GM06990 (cell line): ENCODE data around the gene LRRC10B.
A peak's percentile ranks its signal among the peaks of the same experiment; 100 is the strongest.
"Not testable (repeated sequence)": the region's sequence is repeated elsewhere in the genome, so short reads cannot be mapped to it uniquely, and the experiment has no call there.

Experiments
- DNase-seq: peaks from one replicate; pipeline ENCODE4 v3.0.0-alpha.2; 2011; ENCODE audit not compliant: insufficient read length; ENCODE audit errors: extremely low read depth
- H3K27me3 ChIP-seq: replicated peaks from 2 replicates; pipeline ENCODE4 v1.6.0; 2011; ENCODE audit warnings: low read length; ENCODE audit not compliant: control insufficient read depth, insufficient read depth
- H3K36me3 ChIP-seq: 2 replicates; pipeline ENCODE4 v1.5.1; 2011; ENCODE audit warnings: low read length; ENCODE audit not compliant: control insufficient read depth, insufficient read depth
- H3K4me3 ChIP-seq: replicated peaks from 2 replicates; pipeline ENCODE4 v1.5.1; 2011; ENCODE audit warnings: low read depth, mild to moderate bottlenecking, control low read depth, low read length
- TF ChIP-seq, protein P1 (sequence below): IDR thresholded peaks from 2 replicates; pipeline ENCODE4 v1.5.1; 2011; ENCODE audit warnings: low read length, control low read depth, mild to moderate bottlenecking, inconsistent platforms; ENCODE audit not compliant: insufficient read depth, poor library complexity, severe bottlenecking

LRRC10B gene

DNA sequence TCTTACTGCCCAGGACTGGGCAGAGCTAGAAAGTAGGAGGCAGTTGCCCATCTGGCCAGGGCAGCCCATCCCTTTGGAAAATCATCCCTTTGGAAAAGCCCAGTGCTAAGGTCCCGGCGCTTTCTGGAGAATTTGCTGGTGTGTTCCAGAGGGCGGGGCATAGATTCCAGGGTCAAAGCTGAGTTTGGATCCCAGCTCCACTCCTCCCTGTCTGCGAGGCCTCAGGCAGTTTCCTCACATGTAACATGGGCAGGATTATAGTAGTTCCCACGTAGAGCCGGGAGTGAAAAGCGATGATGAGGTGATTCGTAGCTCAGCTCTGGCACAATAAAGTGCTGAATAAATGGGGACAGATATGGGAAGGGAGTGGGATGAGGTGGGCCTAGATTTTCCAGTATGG is 31.4 kb upstream of the LRRC10B start:
- TF ChIP-seq, protein P1, sequence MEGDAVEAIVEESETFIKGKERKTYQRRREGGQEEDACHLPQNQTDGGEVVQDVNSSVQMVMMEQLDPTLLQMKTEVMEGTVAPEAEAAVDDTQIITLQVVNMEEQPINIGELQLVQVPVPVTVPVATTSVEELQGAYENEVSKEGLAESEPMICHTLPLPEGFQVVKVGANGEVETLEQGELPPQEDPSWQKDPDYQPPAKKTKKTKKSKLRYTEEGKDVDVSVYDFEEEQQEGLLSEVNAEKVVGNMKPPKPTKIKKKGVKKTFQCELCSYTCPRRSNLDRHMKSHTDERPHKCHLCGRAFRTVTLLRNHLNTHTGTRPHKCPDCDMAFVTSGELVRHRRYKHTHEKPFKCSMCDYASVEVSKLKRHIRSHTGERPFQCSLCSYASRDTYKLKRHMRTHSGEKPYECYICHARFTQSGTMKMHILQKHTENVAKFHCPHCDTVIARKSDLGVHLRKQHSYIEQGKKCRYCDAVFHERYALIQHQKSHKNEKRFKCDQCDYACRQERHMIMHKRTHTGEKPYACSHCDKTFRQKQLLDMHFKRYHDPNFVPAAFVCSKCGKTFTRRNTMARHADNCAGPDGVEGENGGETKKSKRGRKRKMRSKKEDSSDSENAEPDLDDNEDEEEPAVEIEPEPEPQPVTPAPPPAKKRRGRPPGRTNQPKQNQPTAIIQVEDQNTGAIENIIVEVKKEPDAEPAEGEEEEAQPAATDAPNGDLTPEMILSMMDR: no peak
- no peaks in the 10 kb centered on the region for H3K27me3 ChIP-seq
- H3K4me3 ChIP-seq: no peak overlapping the region
- no peaks in the 10 kb centered on the region; the same call in 1 of the 2 replicates for H3K36me3 ChIP-seq
- no peak for DNase-seq

GRCh38 chr11:61477727-61478148 is 30.8 kb upstream of the LRRC10B start:
- DNase-seq: peak; percentile 32
- no peaks in the 10 kb centered on the region for H3K27me3 ChIP-seq
- TF ChIP-seq, protein P1: peak; percentile 91
- H3K4me3 ChIP-seq: no peak overlapping the region
- H3K36me3 ChIP-seq: no peaks in the 10 kb centered on the region; the same call in 1 of the 2 replicates

DNA sequence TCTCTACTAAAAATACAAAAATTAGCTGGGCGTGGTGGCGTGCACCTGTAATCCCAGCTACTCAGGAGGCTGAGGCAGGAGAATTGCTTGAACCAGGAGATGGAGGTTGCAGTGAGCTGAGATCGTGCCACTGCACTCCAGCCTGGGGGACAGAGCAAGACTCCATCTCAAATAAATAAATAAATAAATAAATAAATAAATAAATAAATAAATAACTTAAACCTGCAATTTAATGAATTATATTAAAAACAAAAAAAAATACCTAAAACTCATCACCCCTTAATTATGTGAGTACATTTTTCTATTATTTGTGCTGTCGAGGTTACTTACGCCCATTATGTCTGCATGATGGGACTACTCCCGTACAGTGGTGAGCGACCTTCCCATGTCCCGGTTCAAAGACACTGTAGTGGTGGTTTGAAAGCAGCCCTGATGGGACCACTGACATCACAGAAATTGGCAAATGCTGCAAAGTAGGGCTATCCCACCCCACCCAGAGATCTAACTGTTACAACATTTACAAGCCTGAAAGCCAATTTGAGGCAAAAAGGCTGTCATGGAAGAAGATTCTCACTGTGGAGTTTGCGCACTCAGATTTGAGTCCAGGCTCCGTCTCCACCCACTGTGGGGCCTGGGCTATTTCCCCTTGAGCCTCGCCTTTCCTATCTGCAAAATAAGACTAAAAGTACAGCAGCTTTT is 29.0 kb upstream of the LRRC10B start:
- not testable (repeated sequence) for H3K27me3 ChIP-seq, H3K4me3 ChIP-seq, H3K36me3 ChIP-seq, DNase-seq

DNA sequence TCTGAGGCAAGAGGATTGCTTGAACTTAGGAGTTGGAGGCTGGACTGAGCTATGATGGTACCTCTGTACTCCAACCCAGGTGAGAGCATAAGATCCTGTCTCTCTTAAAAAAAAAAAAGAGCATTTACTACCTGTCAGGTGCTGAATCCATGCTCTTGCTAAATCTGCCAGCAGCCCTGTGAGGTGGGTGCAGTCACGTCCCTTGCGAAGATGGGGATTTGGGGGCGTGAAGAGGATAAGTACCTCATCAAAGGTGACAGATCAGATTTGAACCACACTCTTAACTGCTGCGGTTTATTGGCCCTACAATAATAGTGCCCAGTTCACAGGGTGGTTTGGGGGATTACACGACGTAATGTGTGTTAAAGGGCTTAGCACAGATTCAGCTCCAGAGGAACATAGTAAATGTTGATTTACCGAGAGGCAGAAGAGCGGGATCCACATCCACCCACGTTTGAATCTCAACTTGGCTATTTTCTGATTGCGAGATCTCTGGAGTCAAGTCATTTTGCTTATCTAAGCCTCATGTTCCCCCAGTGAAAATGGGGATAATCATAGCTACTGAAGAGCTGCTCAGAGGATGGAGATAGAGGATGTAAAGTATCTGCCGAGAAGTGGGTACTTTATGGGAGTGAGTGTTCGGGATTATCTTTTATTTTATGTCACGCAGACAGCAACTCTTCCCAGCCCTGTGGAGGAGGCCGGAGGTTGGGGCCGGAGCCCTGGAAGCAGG is 28.1 kb upstream of the LRRC10B start:
- Histone ChIP-seq H3K4me3 (no peak overlapping the region), H3K36me3 (no peaks in the 10 kb centered on the region), H3K27me3 (no peaks in the 10 kb centered on the region)
- TF ChIP-seq, protein P1: no peak
- no peak for DNase-seq

DNA sequence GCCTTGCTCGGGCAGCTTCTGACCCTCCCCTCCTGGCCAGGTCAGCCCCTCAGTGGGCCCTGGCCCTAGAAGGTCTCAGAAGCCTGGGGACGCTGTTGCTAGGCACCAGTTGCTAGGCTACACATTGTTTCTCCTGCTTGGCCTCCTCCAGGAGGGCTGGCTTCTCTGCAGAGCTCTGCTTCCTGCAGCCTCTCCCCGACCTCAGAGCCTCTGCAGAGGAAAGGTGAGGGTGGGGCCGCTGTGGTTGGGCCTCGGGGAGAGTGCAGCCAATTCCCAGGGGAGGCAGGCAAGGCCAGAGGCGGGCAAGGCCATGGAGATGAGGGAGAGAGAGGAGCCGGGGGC is 27.6 kb upstream of the LRRC10B start:
- Histone ChIP-seq H3K36me3 (no peaks in the 10 kb centered on the region), H3K4me3 (no peak overlapping the region), H3K27me3 (no peaks in the 10 kb centered on the region)
- no peak for DNase-seq
- TF ChIP-seq, protein P1: no peak

- Histone ChIP-seq H3K36me3 (no peaks in the 10 kb centered on the region), H3K4me3 (no peak overlapping the region), H3K27me3 (no peaks in the 10 kb centered on the region)
- TF ChIP-seq, protein P1: no peak
- no peak for DNase-seq
Observed at GRCh38 chr11:61481806-61482205, 26.7 kb upstream of the LRRC10B start.
